Measurements from ENCODE around the gene BAIAP2L1. TPM values are rescaled to one million over a fixed set of nuclear protein-coding genes. Genes with fewer than 3 reads are reported as not detected.

Gene BAIAP2L1
- total and polyA plus RNA-seq, 2 of the 8 experiments (the other 6 are each of a cell fraction or from before 2014, with no cell fraction given): 19.2 to 42.9 TPM

- TF ChIP-seq POU5F1 (IDR thresholded peaks at IDR 0.05; ENCODE audit: low read depth, low read length): no peak
Measured at GRCh38 chr7:98330926-98331529, 69.9 kb downstream of the BAIAP2L1 start (continued).
